Measurements from ENCODE around the gene TAPBPL. TPM values are rescaled to one million over a fixed set of nuclear protein-coding genes. Genes with fewer than 3 reads are reported as not detected.

TAPBPL gene
- total and polyA plus RNA-seq, 2 of the 4 experiments (the other 2 are of a cell fraction), result 3.4 to 12.1 TPM

- no peak overlapping the region for H3K23ac ChIP-seq (ENCODE audit: low read depth, low read length)
- in situ Hi-C loops (cut with MboI; ENCODE audit: low sequenced_read_pairs), result loop anchor here (25.0 kb wide), 1 partner anchor 271 kb away; no protein-coding TSS in a partner anchor
- no TSS peak for BruUV-seq (replicated peaks)
- no peak overlapping the region for H3K18ac ChIP-seq (ENCODE audit: low read depth, low read length)
- H2BK120ac ChIP-seq (ENCODE audit: low read depth, low read length), result no peak overlapping the region
- DNase-seq (no peak), ATAC-seq (ENCODE audit: low read depth) (no peak)
- peaks cover 5% of the 10 kb centered on the region; the same call in 1 of the 2 replicates for H3K9me1 ChIP-seq (ENCODE audit: insufficient read depth, low read length)
- no peak overlapping the region for H3K27ac ChIP-seq (ENCODE audit: insufficient read depth, low read length)
- dilution Hi-C loops (cut with HindIII; ENCODE audit: low sequenced_read_pairs, unreplicated experiment), result no loop called here
- H3K4ac ChIP-seq (ENCODE audit: low read depth, low read length), result no peak overlapping the region
- intact Hi-C loops (cut with micrococcal nuclease), result no loop called here
- no peak overlapping the region for H4K8ac ChIP-seq (ENCODE audit: low read depth in 2 of 2, low read length in 2 of 2)
- no peak overlapping the region for H3K14ac ChIP-seq (replicated peaks; ENCODE audit: low read depth, low read length)
- no peak overlapping the region for H2BK20ac ChIP-seq (ENCODE audit: low read depth, low read length)
- no peak overlapping the region for H3K56ac ChIP-seq (ENCODE audit: extremely low read depth, insufficient read depth, low read length)
- no peaks in the 10 kb centered on the region for H3K9me3 ChIP-seq (ENCODE audit: control insufficient read depth, insufficient read depth, low read length)
- no peak overlapping the region for H2AK9ac ChIP-seq (replicated peaks; ENCODE audit: low read depth, low read length, poor library complexity)
- H2BK15ac ChIP-seq (ENCODE audit: low read depth, low read length), result no peak overlapping the region
- H3K79me1 ChIP-seq (ENCODE audit: low read depth in 1 of 2, low read length in 2 of 2), result peaks cover 0 to under 1% of the 10 kb centered on the region in 2 experiments; a peak in 1 of 4 replicates
- H2BK5ac ChIP-seq (ENCODE audit: low read depth, low read length, poor library complexity, severe bottlenecking), result no peak overlapping the region
- no peak overlapping the region for H2AK5ac ChIP-seq (ENCODE audit: low read depth, low read length)
- CTCF ChIA-PET, result no interaction called here
- H3K9ac ChIP-seq (ENCODE audit: low read depth, low read length), result no peak overlapping the region
- H4K20me1 ChIP-seq (ENCODE audit: insufficient read depth, low read length), result no peaks in the 10 kb centered on the region
- H3K27me3 ChIP-seq (ENCODE audit: control insufficient read depth, insufficient read depth, low read length), result no peaks in the 10 kb centered on the region
- no peak overlapping the region for H4K5ac ChIP-seq (ENCODE audit: low read depth, low read length)
- no peak overlapping the region for H4K91ac ChIP-seq (ENCODE audit: insufficient read depth, low read depth, low read length)
- H3K4me3 ChIP-seq (ENCODE audit: insufficient read depth, low read depth, low read length), result no peak overlapping the region
- H2AFZ ChIP-seq (replicated peaks; ENCODE audit: low read length, poor library complexity), result no peak overlapping the region
- H3K36me3 ChIP-seq (ENCODE audit: control insufficient read depth, insufficient read depth, low read length), result peaks cover 46% of the 10 kb centered on the region
- no peak overlapping the region for H3K4me2 ChIP-seq (ENCODE audit: low read depth, low read length)
- POLR2A ChIA-PET (ENCODE audit: unreplicated experiment), result interaction anchor here (1.0 kb wide), 1 partner anchor 76 kb away, joined by 3 read pairs; the partner anchor contains the start of gene GAPDH
- H3K4me1 ChIP-seq (ENCODE audit: control insufficient read depth, insufficient read depth, low read length), result no peaks in the 10 kb centered on the region
- WGBS, 2 experiments (ENCODE audit: extremely low coverage in 2 of 2, insufficient read length in 1 of 2), result 96% methylated on average over 3 of the region's 14 CpGs; no CpG with 5 or more reads in 1 of the 2 experiments
- TF ChIP-seq RAD21 (IDR thresholded peaks at IDR 0.05; ENCODE audit: low read length), result no peak
- no peak for TF ChIP-seq USF2 (IDR thresholded peaks at IDR 0.05; ENCODE audit: low read depth, low read length)
- TF ChIP-seq CEBPB (IDR thresholded peaks at IDR 0.05; ENCODE audit: low read depth, low read length), result no peak
- no peak for TF ChIP-seq POLR2A (IDR thresholded peaks at IDR 0.05; ENCODE audit: low read depth, low read length)
- no peak for TF ChIP-seq MAZ (IDR thresholded peaks at IDR 0.05; ENCODE audit: borderline replicate concordance, low read depth, low read length)
- no peak for TF ChIP-seq BHLHE40 (IDR thresholded peaks at IDR 0.05; ENCODE audit: low read depth, low read length)
- TF ChIP-seq RCOR1 (IDR thresholded peaks at IDR 0.05; ENCODE audit: insufficient replicate concordance, low read length), result no peak
- TF ChIP-seq ELK1 (IDR thresholded peaks at IDR 0.05; ENCODE audit: borderline replicate concordance, low read depth, low read length), result no peak
- TF ChIP-seq NFE2L2 (IDR thresholded peaks at IDR 0.05; ENCODE audit: low read depth, low read length), result no peak
- no peak for TF ChIP-seq CTCF (conservative IDR thresholded peaks at IDR 0.05; ENCODE audit: low read depth, low read length)
- no peak for TF ChIP-seq CHD1 (IDR thresholded peaks at IDR 0.05; ENCODE audit: low read depth, low read length)
- no peak for TF ChIP-seq MXI1 (IDR thresholded peaks at IDR 0.05; ENCODE audit: borderline replicate concordance, low read depth, low read length)
- no peak for TF ChIP-seq MAFK (IDR thresholded peaks at IDR 0.05; ENCODE audit: low read depth, low read length)
- no peak for TF ChIP-seq RFX5 (IDR thresholded peaks at IDR 0.05; ENCODE audit: low read depth, low read length)
- no peak for TF ChIP-seq SMC3 (IDR thresholded peaks at IDR 0.05; ENCODE audit: low read depth, low read length)
Observed at GRCh38 chr12:6458281-6459003, 6.6 kb downstream of the TAPBPL start.
